Activated CD8-positive, alpha-beta memory T cell treated with anti-CD3 and anti-CD28 coated beads, Interleukin-2, amount 50 U/mL, for 1 hour (primary cell): ENCODE data around the gene ANKRD36.
"Not testable (repeated sequence)": the region's sequence is repeated elsewhere in the genome, so short reads cannot be mapped to it uniquely, and the experiment has no call there.

Experiments used
- DNase-seq: peaks from one replicate; pipeline ENCODE4 v3.0.0-alpha.2; 2020; ENCODE audit errors: extremely low read depth

The ANKRD36 gene

DNA sequence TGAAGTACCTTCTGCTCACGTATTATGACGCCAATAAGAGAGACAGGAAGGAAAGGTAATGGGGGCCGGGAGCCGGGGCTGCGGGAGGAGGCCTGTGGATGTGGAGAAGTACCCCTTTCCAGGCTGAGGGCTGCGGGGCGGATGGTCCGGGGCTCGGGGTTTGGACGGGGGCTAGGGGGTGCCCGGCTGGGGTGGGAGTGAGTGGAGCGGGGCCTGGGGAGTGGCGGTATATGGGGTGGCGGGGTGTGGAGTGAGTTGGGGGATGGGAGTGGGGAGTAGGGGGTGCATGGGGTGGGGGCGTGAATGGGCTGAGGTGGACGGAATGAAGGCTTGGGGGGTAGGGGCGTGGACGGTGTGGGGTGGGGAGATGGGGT, 916 bp downstream of the ANKRD36 start:
- DNase-seq, result not testable (repeated sequence)

DNA sequence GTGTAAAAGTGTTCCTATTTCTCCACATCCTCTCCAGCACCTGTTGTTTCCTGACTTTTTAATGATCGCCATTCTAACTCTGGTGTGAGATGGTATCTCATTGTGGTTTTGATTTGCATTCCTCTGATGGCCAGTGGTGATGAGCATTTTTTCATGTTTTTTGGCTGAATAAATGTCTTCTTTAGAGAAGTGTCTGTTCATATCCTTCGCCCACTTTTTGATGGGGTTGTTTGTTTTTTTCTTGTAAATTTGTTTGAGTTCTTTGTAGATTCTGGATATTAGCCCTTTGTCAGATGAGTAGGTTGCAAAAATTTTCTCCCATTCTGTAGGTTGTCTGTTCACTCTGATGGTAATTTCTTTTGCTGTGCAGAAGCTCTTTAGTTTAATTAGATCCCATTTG, 16.1 kb downstream of the ANKRD36 start:
- DNase-seq, result not testable (repeated sequence)

DNA sequence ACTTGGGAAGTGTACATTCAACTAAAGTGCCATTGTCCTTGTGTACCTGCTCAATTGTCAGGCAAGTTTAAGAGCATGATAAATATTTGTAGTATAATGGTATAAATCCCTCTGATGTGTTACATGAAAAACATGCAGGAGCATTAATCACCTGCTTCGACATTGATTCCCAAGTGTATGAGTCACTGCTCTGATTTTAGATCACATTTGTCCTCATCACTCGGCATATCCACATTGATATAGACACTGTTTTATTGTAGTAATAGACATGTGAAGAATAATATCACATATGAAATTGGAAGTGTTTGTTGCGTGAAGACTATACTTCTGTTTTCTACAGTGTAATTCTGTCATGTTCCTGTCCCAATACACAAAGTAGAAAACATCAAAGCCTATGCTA, 31.1 kb downstream of the ANKRD36 start:
- DNase-seq, result not testable (repeated sequence)

DNA sequence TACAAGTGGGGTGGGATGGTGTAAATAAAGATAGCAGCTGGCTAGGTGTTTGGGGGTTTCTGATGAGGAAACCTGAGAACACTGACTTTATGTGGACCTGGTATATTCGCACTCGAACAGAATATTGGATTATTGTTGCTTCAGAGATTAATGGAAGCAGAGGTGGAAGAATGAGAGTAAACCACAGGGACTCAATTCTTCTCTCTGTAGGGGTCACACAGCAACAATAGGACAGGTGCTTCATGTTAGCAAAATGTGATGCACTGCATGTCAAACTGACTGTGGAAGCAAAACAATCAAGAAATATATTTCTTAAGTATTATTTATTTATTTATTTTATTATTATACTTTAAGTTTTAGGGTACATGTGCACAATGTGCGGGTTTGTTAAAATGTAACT, 53.6 kb downstream of the ANKRD36 start:
- DNase-seq, result not testable (repeated sequence)

DNA sequence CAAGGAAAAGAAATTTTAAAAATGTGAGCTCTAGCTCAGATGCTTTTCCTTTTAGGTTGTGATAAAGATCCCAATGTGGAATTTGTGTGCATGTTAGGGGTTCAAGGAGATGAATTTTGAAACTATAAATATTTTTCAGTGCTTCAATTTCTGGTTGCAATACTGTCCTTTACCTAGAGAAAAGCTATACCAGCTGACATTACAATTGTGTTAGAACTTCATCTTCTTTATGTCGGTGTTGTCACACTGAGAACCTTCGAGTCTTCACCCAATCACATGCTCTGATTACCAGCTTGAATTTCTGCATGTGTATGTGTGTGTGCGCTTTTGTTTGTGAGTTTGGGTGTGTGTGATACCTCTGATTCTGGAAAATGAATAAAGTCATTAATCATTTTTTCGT, 55.0 kb downstream of the ANKRD36 start:
- DNase-seq, result not testable (repeated sequence)

DNA sequence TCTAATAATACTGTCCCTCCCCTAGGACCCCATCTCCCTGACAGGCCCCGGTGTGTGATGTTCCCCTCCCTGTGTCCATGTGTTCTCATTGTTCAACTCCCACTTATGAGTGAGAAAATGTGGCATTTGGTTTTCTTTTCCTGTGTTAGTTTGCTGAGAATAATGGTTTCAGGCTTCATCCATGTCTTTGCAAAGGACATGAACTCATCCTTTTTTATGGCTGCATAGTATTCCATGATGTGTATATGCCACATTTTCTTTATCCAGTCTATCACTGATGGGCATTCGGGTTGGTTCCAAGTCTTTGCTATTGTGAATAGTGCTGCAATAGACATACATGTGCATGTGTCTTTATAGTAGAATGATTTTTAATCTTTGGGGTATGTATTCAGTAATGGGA, 55.6 kb downstream of the ANKRD36 start:
- not testable (repeated sequence) for DNase-seq

DNA sequence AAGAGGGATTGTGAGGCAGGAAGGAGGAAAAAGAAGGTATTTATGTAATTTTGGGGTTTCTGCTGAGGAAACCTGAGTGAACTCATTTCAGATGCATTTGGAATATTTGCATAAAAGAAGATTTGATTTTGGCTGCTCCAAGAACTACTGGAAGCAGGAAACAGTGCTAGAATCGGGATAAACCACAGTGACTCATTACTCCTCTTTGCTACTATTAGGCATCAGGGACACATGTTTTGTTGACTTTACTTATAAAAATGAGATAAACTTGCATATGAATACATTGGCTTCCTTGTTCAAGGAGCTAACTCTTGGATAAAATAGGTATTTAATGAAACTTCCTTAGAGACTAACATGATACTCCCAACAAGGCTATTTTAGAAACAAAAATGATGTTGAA, 67.4 kb downstream of the ANKRD36 start:
- not testable (repeated sequence) for DNase-seq

DNA sequence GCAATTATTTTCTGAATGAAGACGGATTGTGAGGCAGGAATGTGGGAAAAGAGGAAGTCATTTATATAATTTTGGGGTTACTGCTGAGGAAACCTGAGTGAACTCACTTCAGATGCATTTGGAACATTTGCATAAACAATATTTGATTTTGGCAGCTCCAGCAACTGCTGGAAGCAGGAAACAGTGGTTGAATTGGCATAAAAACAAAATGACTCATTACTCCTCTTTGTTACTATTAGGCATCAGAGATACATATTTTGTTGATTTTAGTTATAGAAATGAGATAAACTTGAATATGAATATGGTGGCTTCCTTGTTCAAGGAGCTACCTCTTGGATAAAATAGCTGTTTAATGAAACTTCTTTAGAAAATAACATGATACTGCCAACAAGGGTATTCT, 82.4 kb downstream of the ANKRD36 start:
- not testable (repeated sequence) for DNase-seq

DNA sequence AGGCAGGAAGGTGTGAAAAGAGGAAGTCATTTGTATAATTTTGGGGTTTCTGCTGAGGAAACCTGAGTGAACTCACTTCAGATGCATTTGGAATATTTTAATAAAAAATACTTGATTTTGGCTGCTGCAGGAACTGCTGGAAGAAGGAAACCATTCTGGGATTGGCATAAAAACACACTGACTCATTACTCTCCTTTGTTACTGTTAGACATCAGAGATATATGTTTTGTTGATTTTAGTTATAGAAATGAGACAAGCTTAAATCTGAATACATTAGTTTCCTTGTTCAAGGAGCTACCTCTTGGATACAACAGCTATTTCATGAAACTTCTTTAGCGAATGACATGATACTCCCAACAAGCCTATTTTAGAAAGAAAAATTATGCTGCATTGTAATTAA, 84.3 kb downstream of the ANKRD36 start:
- DNase-seq, result not testable (repeated sequence)

DNA sequence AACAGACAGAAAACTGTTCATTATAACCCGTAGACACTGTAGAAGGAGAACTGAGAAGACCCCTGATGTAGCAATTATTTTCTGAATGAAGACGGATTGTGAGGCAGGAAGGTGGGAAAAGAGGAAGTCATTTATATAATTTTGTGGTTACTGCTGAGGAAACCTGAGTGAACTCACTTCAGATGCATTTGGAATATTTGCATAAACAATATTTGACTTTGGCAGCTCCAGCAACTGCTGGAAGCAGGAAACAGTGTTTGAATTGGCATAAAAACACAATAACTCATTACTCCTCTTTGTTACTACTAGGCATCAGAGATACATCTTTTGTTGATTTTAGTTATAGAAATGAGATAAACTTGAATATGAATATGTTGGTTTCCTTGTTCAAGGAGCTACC, 87.9 kb downstream of the ANKRD36 start:
- DNase-seq, result not testable (repeated sequence)

DNA sequence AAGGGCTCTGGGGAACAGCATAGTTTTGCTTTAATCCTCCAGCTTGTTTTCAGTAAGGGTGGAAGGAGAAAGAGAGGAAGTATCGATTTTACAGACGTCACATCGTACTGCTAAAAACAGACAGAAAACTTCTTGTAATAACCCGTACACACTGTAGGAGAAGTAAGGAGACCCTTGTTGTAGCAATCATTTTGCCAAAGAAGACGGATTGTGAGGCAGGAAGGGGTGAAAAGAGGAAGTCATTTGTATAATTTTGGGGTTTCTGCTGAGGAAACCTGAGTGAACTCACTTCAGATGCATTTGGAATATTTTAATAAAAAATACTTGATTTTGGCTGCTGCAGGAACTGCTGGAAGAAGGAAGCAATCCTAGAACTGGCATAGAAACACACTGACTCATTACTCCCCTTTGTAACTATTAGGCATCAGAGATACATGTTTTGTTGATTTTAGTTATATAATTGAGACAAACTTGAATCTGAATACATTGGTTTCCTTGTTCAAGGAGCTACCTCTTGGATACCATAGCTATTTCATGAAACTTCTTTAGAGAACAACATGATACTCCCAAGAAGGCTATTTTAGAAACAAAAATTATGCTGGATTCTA, 89.8 kb downstream of the ANKRD36 start:
- not testable (repeated sequence) for DNase-seq

DNA sequence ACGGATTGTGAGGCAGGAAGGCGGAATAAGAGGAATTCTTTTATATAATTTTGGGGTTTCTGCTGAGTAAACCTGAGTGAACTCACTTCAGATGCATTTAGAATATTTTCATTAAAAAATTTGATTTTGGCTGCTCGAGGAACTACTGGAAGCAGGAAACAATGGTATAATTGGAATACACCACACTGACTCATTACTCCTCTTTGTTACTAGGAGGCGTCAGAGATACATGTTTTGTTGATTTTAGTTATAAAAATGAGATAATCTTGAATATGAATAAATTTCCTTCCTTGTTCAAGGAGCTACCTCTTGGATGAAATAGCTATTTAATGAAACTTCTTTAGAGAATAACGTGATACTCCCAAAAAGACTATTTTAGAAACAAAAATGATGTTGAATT, 97.4 kb downstream of the ANKRD36 start:
- DNase-seq, result no peak

DNA sequence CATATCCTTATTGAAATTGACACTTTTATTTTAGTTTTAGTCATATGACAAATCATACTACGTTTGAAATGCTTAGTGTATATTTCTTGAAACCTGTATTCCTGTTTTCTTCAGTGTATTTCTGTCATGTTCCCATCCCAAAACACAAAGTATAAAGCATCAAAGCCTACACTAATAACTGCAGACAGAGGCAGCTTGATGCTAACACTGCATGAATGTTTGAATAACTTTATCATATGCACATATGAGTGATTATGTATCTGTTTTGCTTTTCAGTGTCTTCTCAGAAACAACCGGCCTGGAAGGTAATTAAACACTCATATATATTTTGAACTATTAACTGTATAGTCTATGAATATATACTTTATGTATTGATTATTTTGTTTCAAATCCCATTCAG, 102.1 kb downstream of the ANKRD36 start:
- not testable (repeated sequence) for DNase-seq

DNA sequence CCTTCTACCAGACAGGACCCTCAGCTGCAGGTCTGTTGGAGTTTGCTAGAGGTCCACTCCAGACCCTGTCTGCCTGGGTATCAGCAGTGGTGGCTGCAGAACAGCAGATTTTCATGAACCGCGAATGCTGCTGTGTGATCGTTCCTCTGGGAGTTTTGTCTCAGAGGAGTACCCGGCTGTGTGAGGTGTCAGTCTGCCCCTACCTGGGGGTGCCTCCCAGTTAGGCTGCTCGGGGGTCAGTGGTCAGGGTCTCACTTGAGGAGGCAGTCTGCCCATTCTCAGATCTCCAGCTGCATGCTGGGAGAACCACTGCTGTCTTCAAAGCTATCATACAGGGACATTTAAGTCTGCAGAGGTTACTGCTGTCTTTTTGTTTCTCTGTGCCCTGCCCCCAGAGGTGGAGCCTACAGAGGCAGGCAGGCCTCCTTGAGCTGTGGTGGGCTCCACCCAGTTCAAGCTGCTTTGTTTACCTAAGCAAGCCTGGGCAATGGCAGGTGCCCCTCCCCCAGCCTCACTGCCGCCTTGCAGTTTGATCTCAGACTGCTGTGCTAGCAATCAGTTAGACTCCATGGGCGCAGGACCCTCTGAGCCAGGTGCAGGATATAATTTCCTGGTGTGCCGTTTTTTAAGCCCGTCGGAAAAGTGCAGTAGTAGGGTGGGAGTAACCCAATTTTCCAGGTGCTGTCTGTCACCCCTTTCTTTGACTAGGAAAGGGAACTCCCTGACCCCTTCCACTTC, 118.1 kb downstream of the ANKRD36 start:
- DNase-seq, result not testable (repeated sequence)

DNA sequence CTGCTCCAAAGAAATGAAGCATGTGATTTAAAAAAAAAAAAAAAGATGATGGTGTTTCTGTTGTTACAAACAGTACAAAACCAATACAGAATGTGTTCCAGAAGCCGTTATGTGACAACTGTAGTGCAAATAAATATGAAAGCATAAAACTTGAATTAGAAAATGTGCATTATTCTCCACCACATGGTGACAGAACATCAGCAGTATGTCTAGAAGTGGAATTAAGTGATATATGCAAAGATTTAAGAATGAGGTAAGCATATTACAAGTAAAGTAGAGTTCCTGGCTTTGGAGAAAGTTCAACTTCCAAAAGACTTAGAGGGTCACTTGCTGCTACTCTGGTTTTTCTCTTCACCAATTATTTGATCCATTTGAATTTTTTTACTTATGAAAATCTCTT, 120.0 kb downstream of the ANKRD36 start:
- DNase-seq, result not testable (repeated sequence)

DNA sequence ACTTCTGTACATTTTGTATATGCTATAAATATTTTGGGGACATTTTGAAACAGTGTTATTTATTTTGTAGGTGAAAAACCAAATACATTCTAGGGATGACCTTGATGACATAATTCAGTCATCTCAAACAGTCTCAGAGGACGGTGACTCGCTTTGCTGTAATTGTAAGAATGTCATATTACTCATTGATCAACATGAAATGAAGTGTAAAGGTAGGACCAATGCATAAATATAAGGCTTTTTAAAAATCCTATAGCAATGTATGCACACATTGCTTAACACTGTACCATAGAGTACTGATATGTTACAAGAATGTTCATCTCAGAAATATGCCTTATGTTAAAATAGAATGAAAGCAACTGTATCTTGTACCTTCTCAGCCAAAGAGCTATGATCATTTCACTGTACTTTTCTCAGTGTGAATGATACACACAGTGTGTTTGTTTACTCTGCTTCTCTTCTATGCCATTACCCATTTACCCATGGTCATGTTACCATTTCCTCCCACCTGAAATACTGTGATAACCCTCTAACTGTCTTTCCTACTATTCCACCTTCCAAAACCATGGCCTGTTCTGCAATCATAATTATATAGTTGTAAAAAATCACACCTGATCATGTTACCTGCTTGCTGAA, 120.8 kb downstream of the ANKRD36 start:
- DNase-seq, result not testable (repeated sequence)

DNA sequence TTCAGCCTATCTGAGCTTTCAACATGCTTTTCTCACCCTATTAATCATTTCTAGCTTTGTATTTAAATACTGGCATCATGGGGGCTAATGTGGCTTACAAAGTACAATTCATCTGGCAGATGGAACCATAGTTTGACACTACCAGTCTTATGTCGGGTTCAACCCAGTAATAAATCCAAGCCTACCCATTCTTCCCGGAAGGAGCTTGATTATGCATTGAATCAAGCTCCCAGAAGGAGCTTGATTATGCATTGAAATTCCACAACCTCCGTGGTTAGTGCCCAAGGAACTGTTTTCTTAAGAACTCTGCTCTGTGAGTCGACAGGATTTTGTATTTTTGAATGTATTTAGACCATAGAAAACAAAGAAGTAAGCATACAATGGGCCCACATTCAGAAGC, 148.2 kb downstream of the ANKRD36 start:
- DNase-seq, result not testable (repeated sequence)

DNA sequence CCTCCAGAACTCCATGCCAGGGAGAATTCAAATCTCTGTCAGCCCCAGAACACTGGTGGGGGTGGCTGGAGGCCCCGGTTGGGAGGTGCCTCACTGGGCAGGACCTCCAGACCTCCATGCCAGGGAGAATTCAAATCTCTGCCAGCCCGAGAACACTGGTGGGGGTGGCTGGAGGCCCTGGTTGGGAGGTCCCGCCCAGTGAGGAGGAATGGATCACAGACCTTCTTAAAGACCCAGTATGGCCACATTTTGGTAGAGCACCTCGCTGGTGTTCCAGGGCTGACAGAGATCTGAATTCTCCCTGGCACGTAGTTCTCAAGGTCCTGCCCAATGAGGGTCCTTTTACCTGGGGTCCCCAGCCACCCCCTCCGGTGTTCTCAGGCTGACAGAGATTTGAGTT, 153.5 kb downstream of the ANKRD36 start:
- DNase-seq, result not testable (repeated sequence)

DNA sequence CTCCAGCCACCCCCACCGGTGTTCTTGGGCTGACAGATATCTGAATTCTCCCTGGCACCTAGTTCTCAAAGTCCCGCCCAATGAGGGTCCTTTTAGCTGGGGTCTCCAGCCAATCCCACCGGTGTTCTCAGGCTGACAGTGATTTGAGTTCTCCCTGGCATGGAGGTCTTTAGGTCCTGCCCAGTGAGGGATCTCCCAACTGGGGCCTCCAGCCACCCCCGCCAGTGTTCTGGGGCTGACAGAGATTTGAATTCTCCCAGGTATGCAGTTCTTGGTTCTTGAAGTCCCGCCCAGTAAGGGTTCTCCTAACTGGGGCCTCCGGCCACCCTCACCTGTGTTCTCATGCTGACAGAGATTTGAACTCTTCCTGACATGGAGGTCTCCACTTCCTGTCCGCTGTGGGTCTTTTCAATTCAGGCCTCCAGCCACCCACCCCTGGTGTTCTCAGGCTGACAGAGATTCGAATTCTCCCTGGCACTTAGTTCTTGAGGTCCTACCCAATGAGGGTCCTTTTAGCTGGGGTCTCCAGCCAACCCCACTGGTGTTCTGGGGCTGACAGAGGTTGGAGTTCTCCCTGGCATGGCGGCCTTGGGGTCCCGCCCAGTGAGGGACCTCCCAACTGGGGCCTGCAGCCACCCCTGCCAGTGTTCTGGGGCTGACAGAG, 154.6 kb downstream of the ANKRD36 start:
- no peak for DNase-seq

DNA sequence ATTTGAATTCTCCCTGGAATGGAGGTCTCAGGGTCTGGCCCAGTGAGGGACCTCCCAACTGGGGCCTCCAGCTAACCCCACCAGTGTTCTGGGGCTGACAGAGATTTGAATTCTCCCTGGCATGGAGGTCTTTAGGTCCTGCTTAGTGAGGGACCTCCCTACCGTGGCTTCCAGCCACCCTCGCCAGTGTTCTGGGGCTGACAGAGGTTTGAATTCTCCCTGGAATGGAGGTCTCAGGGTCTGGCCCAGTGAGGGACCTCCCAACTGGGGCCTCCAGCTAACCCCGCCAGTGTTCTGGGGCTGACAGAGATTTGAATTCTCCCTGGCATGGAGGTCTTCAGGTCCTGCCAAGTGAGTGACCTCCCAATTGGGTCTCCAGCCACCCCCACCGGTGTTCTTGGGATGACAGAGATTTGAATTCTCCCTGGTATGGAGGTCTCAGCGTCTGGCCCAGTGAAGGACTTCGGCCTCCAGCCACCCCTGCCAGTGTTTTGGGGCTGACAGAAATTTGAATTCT, 155.2 kb downstream of the ANKRD36 start:
- DNase-seq, result not testable (repeated sequence)

DNA sequence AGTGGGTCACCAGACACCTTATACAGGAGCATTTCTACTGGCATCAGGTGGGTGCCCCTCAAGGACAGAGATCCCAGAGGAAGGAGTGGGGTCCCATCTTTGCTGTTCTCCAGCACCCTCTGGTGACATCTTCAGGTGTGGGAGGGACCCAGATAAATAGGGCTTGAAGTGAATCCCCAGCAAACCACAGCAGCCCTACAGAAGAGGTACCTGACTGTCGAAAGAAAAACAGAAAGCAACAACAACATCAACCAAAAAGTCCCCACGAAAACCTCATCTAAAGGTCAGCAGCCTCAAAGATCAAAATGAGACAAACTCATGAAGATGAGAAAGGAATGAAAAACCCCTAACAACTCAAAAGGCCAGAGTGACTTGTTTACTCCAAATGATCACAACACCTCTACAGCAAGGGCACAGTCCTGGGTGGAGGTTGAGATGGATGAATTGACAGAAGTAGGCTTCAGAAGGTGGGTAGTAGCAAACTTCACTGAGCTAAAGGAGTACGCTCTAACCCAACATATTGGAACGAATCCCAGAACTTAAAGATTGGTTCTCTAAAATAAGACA, 163.4 kb downstream of the ANKRD36 start:
- DNase-seq, result not testable (repeated sequence)

DNA sequence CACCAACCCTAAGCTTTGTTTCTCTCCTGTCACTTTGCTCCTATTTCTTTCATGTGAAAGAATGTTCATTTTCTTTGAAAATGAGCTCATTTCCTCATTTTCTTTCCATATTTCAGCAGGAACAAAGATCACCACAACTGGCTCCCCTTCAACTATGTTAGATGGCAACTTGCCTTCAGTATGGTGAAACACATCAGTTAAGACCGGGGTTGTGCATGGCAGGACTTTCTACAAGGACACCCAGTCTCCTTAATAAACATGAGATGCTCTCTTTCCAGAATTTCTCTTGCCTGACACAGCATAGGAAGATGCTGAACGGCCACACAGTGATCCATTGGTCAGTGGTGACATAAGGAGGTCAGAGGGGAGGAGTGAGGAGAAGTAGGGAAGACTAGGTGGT, 172.2 kb downstream of the ANKRD36 start:
- not testable (repeated sequence) for DNase-seq
